ENCODE data around the gene BLVRB. TPM values are rescaled to one million over a fixed set of nuclear protein-coding genes. Genes with fewer than 3 reads are reported as not detected.

Gene BLVRB
- 10 to 100 TPM; 12.9 to 23.3 TPM for total RNA-seq

DNA sequence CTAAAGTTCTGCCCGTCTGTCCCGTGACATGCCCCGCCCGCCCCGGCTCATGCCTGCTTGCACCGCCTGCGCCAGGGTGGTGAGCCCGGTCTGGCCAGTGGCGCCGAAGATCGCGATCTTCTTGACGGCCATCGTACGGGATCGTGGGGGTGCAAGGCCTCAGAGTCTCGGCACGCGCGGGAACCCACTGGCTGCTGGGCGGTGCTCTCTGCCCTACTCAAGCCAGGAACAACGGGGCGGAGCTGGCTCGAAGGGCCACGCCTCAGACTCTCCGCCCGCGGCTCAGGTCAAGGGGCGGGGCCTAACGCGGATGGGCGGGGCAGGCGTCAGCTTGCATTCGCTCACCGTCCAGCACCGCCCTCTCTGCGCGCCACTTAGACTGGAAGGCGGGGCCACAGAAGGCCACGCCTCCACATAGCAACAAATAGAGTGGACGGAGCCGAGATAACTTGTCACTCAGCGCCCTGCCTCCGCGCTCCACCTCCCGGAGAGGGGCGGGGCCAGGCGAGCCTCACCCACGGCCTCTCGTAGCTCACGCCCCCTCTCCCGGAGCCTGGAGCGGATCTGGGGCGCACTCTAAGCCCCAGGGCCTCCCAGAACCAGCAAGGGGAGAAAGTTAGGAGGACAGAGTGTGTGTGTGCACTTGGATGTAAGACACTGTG, at the start of gene BLVRB:
TSS of gene BLVRB (minus strand) at position 189 of the 662 bp plus-strand sequence. CDS start at position 132, 57 bp downstream.
- ATAC-seq (peak; percentile 88), DNase-seq (peak; percentile 99)
- H3K27ac Mint-ChIP-seq, result peak within 1 kb of the TSS; percentile 85
- H3K4me1 Mint-ChIP-seq, result peaks cover 34% of the 10 kb centered on the region
- no peaks in the 10 kb centered on the region for H3K9me3 Mint-ChIP-seq (ENCODE audit: low read depth)
- H3K36me3 Mint-ChIP-seq, result no peaks in the 10 kb centered on the region
- H3K4me3 Mint-ChIP-seq, result peak within 1 kb of the TSS; percentile 79
- H3K27me3 Mint-ChIP-seq, result peaks cover 23% of the 10 kb centered on the region
- CTCF ChIA-PET, result interaction anchor here (0.8 to 5.0 kb wide), 24 partner anchors 11 to 168 kb away, joined by 3 to 57 read pairs (median 5); partner anchors contain the start of genes C19orf47, LTBP4, PLD3 and SERTAD1

GRCh38 chr19:40513741-40514315, 48.3 kb upstream of the BLVRB start:
- Mint-ChIP-seq H3K27ac (no peak overlapping the region), H3K4me1 (no peaks in the 10 kb centered on the region), H3K27me3 (peaks cover 60% of the 10 kb centered on the region), H3K36me3 (no peaks in the 10 kb centered on the region), H3K4me3 (no peak overlapping the region), H3K9me3 (ENCODE audit: low read depth) (no peaks in the 10 kb centered on the region)
- ATAC-seq, result no peak
- DNase-seq, result no peak
- CTCF ChIA-PET, result interaction anchor here (1.0 kb wide), 1 partner anchor 10 kb away, joined by 3 read pairs; no protein-coding TSS in a partner anchor

- Mint-ChIP-seq H3K36me3 (no peaks in the 10 kb centered on the region), H3K4me1 (no peaks in the 10 kb centered on the region), H3K4me3 (no peak overlapping the region), H3K9me3 (ENCODE audit: low read depth) (no peaks in the 10 kb centered on the region), H3K27ac (no peak overlapping the region), H3K27me3 (peaks cover 63% of the 10 kb centered on the region)
- DNase-seq (no peak), ATAC-seq (no peak)
- CTCF ChIA-PET, result interaction anchor here (1.0 kb wide), 1 partner anchor 10 kb away, joined by 3 read pairs; no protein-coding TSS in a partner anchor
Measured at GRCh38 chr19:40513345-40513678, 47.8 kb upstream of the BLVRB start.

- CTCF ChIA-PET, result interaction anchor here (0.8 to 1.3 kb wide), 5 partner anchors 11 to 208 kb away, joined by 3 read pairs; no protein-coding TSS in a partner anchor
- ATAC-seq, result peak; percentile 39
- H3K27ac Mint-ChIP-seq, result no peak overlapping the region
- H3K36me3 Mint-ChIP-seq, result no peaks in the 10 kb centered on the region
- no peak overlapping the region for H3K4me3 Mint-ChIP-seq
- H3K9me3 Mint-ChIP-seq (ENCODE audit: low read depth), result no peaks in the 10 kb centered on the region
- H3K27me3 Mint-ChIP-seq, result peaks cover 62% of the 10 kb centered on the region
- H3K4me1 Mint-ChIP-seq, result no peaks in the 10 kb centered on the region
- DNase-seq, result no peak
Measured at GRCh38 chr19:40512473-40513344, 47.2 kb upstream of the BLVRB start.

GRCh38 chr19:40512110-40512472, 46.5 kb upstream of the BLVRB start:
- Mint-ChIP-seq H3K36me3 (no peaks in the 10 kb centered on the region), H3K27me3 (peaks cover 56% of the 10 kb centered on the region), H3K4me1 (no peaks in the 10 kb centered on the region), H3K27ac (no peak overlapping the region), H3K4me3 (no peak overlapping the region), H3K9me3 (ENCODE audit: low read depth) (no peaks in the 10 kb centered on the region)
- ATAC-seq (no peak), DNase-seq (no peak)
- CTCF ChIA-PET, result interaction anchor here (0.8 to 1.3 kb wide), 4 partner anchors 17 to 207 kb away, joined by 3 read pairs; no protein-coding TSS in a partner anchor

DNA sequence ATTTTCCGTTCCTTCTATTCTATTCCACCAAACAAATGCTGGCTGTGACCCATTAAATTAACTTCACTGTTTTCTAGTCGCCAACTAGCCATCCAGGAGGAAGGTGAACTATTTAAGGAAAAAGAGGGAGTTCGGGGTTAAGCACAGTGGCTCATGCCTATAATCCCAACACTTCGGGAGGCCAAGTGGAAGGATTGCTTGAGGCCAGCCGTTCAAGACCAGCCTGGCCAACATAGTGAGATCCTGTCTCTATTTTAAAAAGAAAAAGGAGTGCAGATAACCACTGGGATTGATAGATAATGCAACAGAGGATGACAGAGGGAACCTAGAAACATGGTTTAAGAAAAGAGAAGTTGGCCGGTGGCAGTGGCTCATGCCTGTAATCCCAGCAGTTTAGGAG, 45.9 kb upstream of the BLVRB start:
- no peak overlapping the region for H3K4me3 Mint-ChIP-seq
- CTCF ChIA-PET, result interaction anchor here (0.8 kb wide), 1 partner anchor 206 kb away, joined by 3 read pairs; no protein-coding TSS in a partner anchor
- DNase-seq, result no peak
- no peak for ATAC-seq
- peaks cover 50% of the 10 kb centered on the region for H3K27me3 Mint-ChIP-seq
- no peak overlapping the region for H3K27ac Mint-ChIP-seq
- no peaks in the 10 kb centered on the region for H3K9me3 Mint-ChIP-seq (ENCODE audit: low read depth)
- no peaks in the 10 kb centered on the region for H3K4me1 Mint-ChIP-seq
- no peaks in the 10 kb centered on the region for H3K36me3 Mint-ChIP-seq

DNA sequence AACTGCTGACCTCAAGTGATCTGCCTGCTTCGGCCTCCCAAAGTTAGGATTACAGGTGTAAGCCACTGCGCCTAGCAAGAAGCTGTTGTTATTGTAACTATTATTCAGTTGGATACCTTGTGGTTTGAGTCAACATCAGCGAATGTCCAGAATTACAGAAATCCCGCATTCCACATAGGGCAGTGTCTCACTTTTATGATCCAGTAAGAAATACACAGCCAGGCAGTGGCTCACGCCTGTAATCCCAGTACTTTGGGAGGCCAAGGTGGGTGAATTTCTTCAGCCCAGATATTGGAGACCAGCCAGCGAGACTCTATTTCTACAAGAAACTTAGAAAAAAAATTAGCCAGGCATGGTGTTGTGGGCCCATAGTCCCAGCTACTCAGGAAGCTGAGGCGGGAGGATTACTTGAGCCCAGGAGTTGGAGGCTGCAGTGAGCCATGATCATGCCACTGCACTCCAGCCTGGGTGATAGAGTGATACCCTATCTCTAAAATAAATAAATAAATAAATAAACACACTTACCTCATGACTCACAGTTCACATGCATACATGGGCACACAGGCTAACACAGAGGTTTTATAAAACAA, 45.1 kb upstream of the BLVRB start:
- H3K27me3 Mint-ChIP-seq, result peaks cover 50% of the 10 kb centered on the region
- no peak for DNase-seq

GRCh38 chr19:40508739-40509260, 43.3 kb upstream of the BLVRB start:
- ATAC-seq (no peak), DNase-seq (no peak)
- Mint-ChIP-seq H3K9me3 (ENCODE audit: low read depth) (no peaks in the 10 kb centered on the region), H3K27ac (no peak overlapping the region), H3K4me1 (no peaks in the 10 kb centered on the region), H3K36me3 (no peaks in the 10 kb centered on the region), H3K4me3 (no peak overlapping the region), H3K27me3 (peaks cover 40% of the 10 kb centered on the region)
- CTCF ChIA-PET, result no interaction called here

More for the DNA sequence above, 45.1 kb upstream of the BLVRB start:
- Mint-ChIP-seq H3K9me3 (ENCODE audit: low read depth) (no peaks in the 10 kb centered on the region), H3K27ac (no peak overlapping the region), H3K36me3 (no peaks in the 10 kb centered on the region), H3K4me3 (no peak overlapping the region), H3K4me1 (no peaks in the 10 kb centered on the region)
- ATAC-seq, result no peak
- CTCF ChIA-PET, result no interaction called here

- H3K36me3 Mint-ChIP-seq, result no peaks in the 10 kb centered on the region
- DNase-seq, result no peak
- no peaks in the 10 kb centered on the region for H3K4me1 Mint-ChIP-seq
- no peaks in the 10 kb centered on the region for H3K9me3 Mint-ChIP-seq (ENCODE audit: low read depth)
- no peak overlapping the region for H3K4me3 Mint-ChIP-seq
- CTCF ChIA-PET, result no interaction called here
- no peak for ATAC-seq
- H3K27ac Mint-ChIP-seq, result no peak overlapping the region
- H3K27me3 Mint-ChIP-seq, result peaks cover 33% of the 10 kb centered on the region
Measured at GRCh38 chr19:40507892-40508291, 42.3 kb upstream of the BLVRB start.

DNA sequence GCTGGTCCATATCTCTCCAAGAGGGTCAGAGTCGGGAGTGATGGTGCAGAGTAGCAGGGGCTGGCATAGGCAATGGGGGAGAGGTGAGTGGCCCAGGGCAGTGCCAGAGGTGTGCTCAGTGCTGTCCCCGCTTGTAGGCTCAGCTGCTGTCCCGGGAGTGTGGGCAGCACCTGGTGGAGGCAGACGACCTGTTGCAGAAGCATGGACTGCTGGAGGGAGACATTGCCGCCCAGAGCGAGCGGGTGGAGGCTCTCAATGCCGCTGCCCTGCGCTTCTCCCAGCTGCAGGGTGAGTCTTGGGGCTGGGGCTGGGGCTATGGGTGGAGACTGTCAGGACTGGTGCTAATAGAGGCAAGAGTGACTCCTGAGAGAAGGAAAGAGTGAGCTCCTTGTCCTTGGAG, 40.6 kb upstream of the BLVRB start:
- no peak for ATAC-seq
- no peak overlapping the region for H3K4me3 Mint-ChIP-seq
- H3K36me3 Mint-ChIP-seq, result no peaks in the 10 kb centered on the region
- no peak overlapping the region for H3K27ac Mint-ChIP-seq
- no peak for DNase-seq
- CTCF ChIA-PET, result interaction anchor here (0.9 kb wide), 1 partner anchor 17 kb away, joined by 3 read pairs; no protein-coding TSS in a partner anchor
- H3K27me3 Mint-ChIP-seq, result peaks cover 20% of the 10 kb centered on the region
- no peaks in the 10 kb centered on the region for H3K4me1 Mint-ChIP-seq
- H3K9me3 Mint-ChIP-seq (ENCODE audit: low read depth), result no peaks in the 10 kb centered on the region

DNA sequence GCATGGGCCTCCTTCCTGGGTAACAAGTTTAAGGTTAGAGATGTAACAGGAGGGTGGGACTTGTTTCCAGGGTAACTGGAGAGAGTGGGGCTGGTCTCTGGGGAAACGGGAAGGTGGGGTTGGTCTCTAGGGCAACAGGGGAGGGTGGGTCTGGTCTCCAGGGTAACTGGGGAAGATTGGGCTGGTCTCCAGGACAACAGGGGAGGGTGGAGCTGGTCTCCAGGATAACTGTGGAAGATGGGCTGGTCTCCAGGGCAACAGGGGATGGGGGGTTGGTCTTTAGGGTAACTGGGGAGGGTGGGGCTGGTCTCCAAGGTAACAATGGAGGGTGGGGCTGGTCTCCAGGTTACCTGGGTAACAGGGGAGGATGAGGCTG, 37.8 kb upstream of the BLVRB start:
- H3K36me3 Mint-ChIP-seq, result no peaks in the 10 kb centered on the region
- H3K9me3 Mint-ChIP-seq (ENCODE audit: low read depth), result no peaks in the 10 kb centered on the region
- no peak for DNase-seq
- no peaks in the 10 kb centered on the region for H3K4me1 Mint-ChIP-seq
- H3K27ac Mint-ChIP-seq, result no peak overlapping the region
- CTCF ChIA-PET, result no interaction called here
- no peak overlapping the region for H3K4me3 Mint-ChIP-seq
- H3K27me3 Mint-ChIP-seq, result peaks cover 6% of the 10 kb centered on the region
- ATAC-seq, result no peak

GRCh38 chr19:40502647-40503319, 37.2 kb upstream of the BLVRB start:
- Mint-ChIP-seq H3K4me3 (no peak overlapping the region), H3K27ac (no peak overlapping the region), H3K36me3 (no peaks in the 10 kb centered on the region), H3K9me3 (ENCODE audit: low read depth) (no peaks in the 10 kb centered on the region), H3K27me3 (peaks cover 6% of the 10 kb centered on the region), H3K4me1 (no peaks in the 10 kb centered on the region)
- no peak for ATAC-seq
- DNase-seq, result no peak
- CTCF ChIA-PET, result no interaction called here

Measured in activated CD8-positive, alpha-beta memory T cell treated with anti-CD3 and anti-CD28 coated beads, Interleukin-2, amount 10 ng/mL, durations not matched to agents 7 days and 5 days (primary cell).